ENCODE measurements around the gene HPCAL1.

HPCAL1 gene

GRCh38 chr2:10380048-10380926 lies 77.6 kb downstream of the HPCAL1 start:
- Histone ChIP-seq H3K4me1 (ENCODE audit: control insufficient read depth, insufficient read depth, low read length) (peaks cover 25% of the 10 kb centered on the region), H3K9me3 (ENCODE audit: control insufficient read depth, insufficient read depth, low read length) (no peaks in the 10 kb centered on the region), H3K27me3 (ENCODE audit: control insufficient read depth, insufficient read depth, low read length) (no peaks in the 10 kb centered on the region), H3K4me3 (ENCODE audit: low read depth, low read length) (no peak overlapping the region), H3K36me3 (ENCODE audit: control insufficient read depth, insufficient read depth, low read length) (no peaks in the 10 kb centered on the region), H3K9ac (ENCODE audit: low read depth, low read length) (no peak overlapping the region), H3K27ac (ENCODE audit: low read depth, low read length) (no peak overlapping the region)

GRCh38 chr2:10381997-10382353 lies 79.3 kb downstream of the HPCAL1 start:
- peaks cover 17% of the 10 kb centered on the region for H3K4me1 ChIP-seq (ENCODE audit: control insufficient read depth, insufficient read depth, low read length)
- peak overlapping the region; percentile 73 for H3K27ac ChIP-seq (ENCODE audit: low read depth, low read length)

GRCh38 chr2:10382354-10383061 lies 79.8 kb downstream of the HPCAL1 start:
- no peaks in the 10 kb centered on the region for H3K9me3 ChIP-seq (ENCODE audit: control insufficient read depth, insufficient read depth, low read length)
- H3K27ac ChIP-seq (ENCODE audit: low read depth, low read length): peak overlapping the region; percentile 73
- peaks cover 17% of the 10 kb centered on the region for H3K4me1 ChIP-seq (ENCODE audit: control insufficient read depth, insufficient read depth, low read length)
- H3K4me3 ChIP-seq (ENCODE audit: low read depth, low read length): no peak overlapping the region
- no peaks in the 10 kb centered on the region for H3K36me3 ChIP-seq (ENCODE audit: control insufficient read depth, insufficient read depth, low read length)
- no peak overlapping the region for H3K9ac ChIP-seq (ENCODE audit: low read depth, low read length)
- no peaks in the 10 kb centered on the region for H3K27me3 ChIP-seq (ENCODE audit: control insufficient read depth, insufficient read depth, low read length)

More at GRCh38 chr2:10381997-10382353, 79.3 kb downstream of the HPCAL1 start:
- H3K27me3 ChIP-seq (ENCODE audit: control insufficient read depth, insufficient read depth, low read length): no peaks in the 10 kb centered on the region
- no peaks in the 10 kb centered on the region for H3K36me3 ChIP-seq (ENCODE audit: control insufficient read depth, insufficient read depth, low read length)
- no peaks in the 10 kb centered on the region for H3K9me3 ChIP-seq (ENCODE audit: control insufficient read depth, insufficient read depth, low read length)
- no peak overlapping the region for H3K4me3 ChIP-seq (ENCODE audit: low read depth, low read length)
- H3K9ac ChIP-seq (ENCODE audit: low read depth, low read length): no peak overlapping the region

GRCh38 chr2:10383960-10384734 lies 81.4 kb downstream of the HPCAL1 start:
- no peak overlapping the region for H3K9ac ChIP-seq (ENCODE audit: low read depth, low read length)
- no peak overlapping the region for H3K27ac ChIP-seq (ENCODE audit: low read depth, low read length)
- peaks cover 17% of the 10 kb centered on the region for H3K4me1 ChIP-seq (ENCODE audit: control insufficient read depth, insufficient read depth, low read length)
- no peaks in the 10 kb centered on the region for H3K9me3 ChIP-seq (ENCODE audit: control insufficient read depth, insufficient read depth, low read length)
- H3K36me3 ChIP-seq (ENCODE audit: control insufficient read depth, insufficient read depth, low read length): no peaks in the 10 kb centered on the region
- no peaks in the 10 kb centered on the region for H3K27me3 ChIP-seq (ENCODE audit: control insufficient read depth, insufficient read depth, low read length)
- H3K4me3 ChIP-seq (ENCODE audit: low read depth, low read length): no peak overlapping the region

- H3K4me1 ChIP-seq (ENCODE audit: control insufficient read depth, insufficient read depth, low read length): peaks cover 17% of the 10 kb centered on the region
- H3K36me3 ChIP-seq (ENCODE audit: control insufficient read depth, insufficient read depth, low read length): no peaks in the 10 kb centered on the region
- H3K9ac ChIP-seq (ENCODE audit: low read depth, low read length): no peak overlapping the region
- H3K4me3 ChIP-seq (ENCODE audit: low read depth, low read length): no peak overlapping the region
- no peak overlapping the region for H3K27ac ChIP-seq (ENCODE audit: low read depth, low read length)
- H3K9me3 ChIP-seq (ENCODE audit: control insufficient read depth, insufficient read depth, low read length): no peaks in the 10 kb centered on the region
- no peaks in the 10 kb centered on the region for H3K27me3 ChIP-seq (ENCODE audit: control insufficient read depth, insufficient read depth, low read length)
These were observed 82.8 kb downstream of the HPCAL1 start for GRCh38 chr2:10385501-10385900.

GRCh38 chr2:10385933-10386773 lies 83.4 kb downstream of the HPCAL1 start:
- no peaks in the 10 kb centered on the region for H3K9me3 ChIP-seq (ENCODE audit: control insufficient read depth, insufficient read depth, low read length)
- no peaks in the 10 kb centered on the region for H3K36me3 ChIP-seq (ENCODE audit: control insufficient read depth, insufficient read depth, low read length)
- no peak overlapping the region for H3K4me3 ChIP-seq (ENCODE audit: low read depth, low read length)
- H3K4me1 ChIP-seq (ENCODE audit: control insufficient read depth, insufficient read depth, low read length): peaks cover 16% of the 10 kb centered on the region
- H3K27ac ChIP-seq (ENCODE audit: low read depth, low read length): no peak overlapping the region
- no peak overlapping the region for H3K9ac ChIP-seq (ENCODE audit: low read depth, low read length)
- H3K27me3 ChIP-seq (ENCODE audit: control insufficient read depth, insufficient read depth, low read length): no peaks in the 10 kb centered on the region

GRCh38 chr2:10387033-10387432 lies 84.3 kb downstream of the HPCAL1 start:
- no peaks in the 10 kb centered on the region for H3K36me3 ChIP-seq (ENCODE audit: control insufficient read depth, insufficient read depth, low read length)
- H3K4me3 ChIP-seq (ENCODE audit: low read depth, low read length): no peak overlapping the region
- H3K27me3 ChIP-seq (ENCODE audit: control insufficient read depth, insufficient read depth, low read length): no peaks in the 10 kb centered on the region
- no peak overlapping the region for H3K9ac ChIP-seq (ENCODE audit: low read depth, low read length)
- H3K27ac ChIP-seq (ENCODE audit: low read depth, low read length): no peak overlapping the region
- no peaks in the 10 kb centered on the region for H3K9me3 ChIP-seq (ENCODE audit: control insufficient read depth, insufficient read depth, low read length)
- H3K4me1 ChIP-seq (ENCODE audit: control insufficient read depth, insufficient read depth, low read length): peaks cover 8% of the 10 kb centered on the region

GRCh38 chr2:10388954-10389560 lies 86.4 kb downstream of the HPCAL1 start:
- Histone ChIP-seq H3K27ac (ENCODE audit: low read depth, low read length) (no peak overlapping the region), H3K4me3 (ENCODE audit: low read depth, low read length) (no peak overlapping the region), H3K36me3 (ENCODE audit: control insufficient read depth, insufficient read depth, low read length) (no peaks in the 10 kb centered on the region), H3K4me1 (ENCODE audit: control insufficient read depth, insufficient read depth, low read length) (peaks cover 13% of the 10 kb centered on the region), H3K9ac (ENCODE audit: low read depth, low read length) (no peak overlapping the region), H3K27me3 (ENCODE audit: control insufficient read depth, insufficient read depth, low read length) (no peaks in the 10 kb centered on the region), H3K9me3 (ENCODE audit: control insufficient read depth, insufficient read depth, low read length) (no peaks in the 10 kb centered on the region)

GRCh38 chr2:10389573-10389972 lies 86.9 kb downstream of the HPCAL1 start:
- H3K27me3 ChIP-seq (ENCODE audit: control insufficient read depth, insufficient read depth, low read length): no peaks in the 10 kb centered on the region
- no peak overlapping the region for H3K4me3 ChIP-seq (ENCODE audit: low read depth, low read length)
- no peaks in the 10 kb centered on the region for H3K36me3 ChIP-seq (ENCODE audit: control insufficient read depth, insufficient read depth, low read length)
- H3K27ac ChIP-seq (ENCODE audit: low read depth, low read length): no peak overlapping the region
- H3K9me3 ChIP-seq (ENCODE audit: control insufficient read depth, insufficient read depth, low read length): no peaks in the 10 kb centered on the region
- peaks cover 13% of the 10 kb centered on the region for H3K4me1 ChIP-seq (ENCODE audit: control insufficient read depth, insufficient read depth, low read length)
- H3K9ac ChIP-seq (ENCODE audit: low read depth, low read length): no peak overlapping the region

- Histone ChIP-seq H3K9ac (ENCODE audit: low read depth, low read length) (no peak overlapping the region), H3K36me3 (ENCODE audit: control insufficient read depth, insufficient read depth, low read length) (no peaks in the 10 kb centered on the region), H3K9me3 (ENCODE audit: control insufficient read depth, insufficient read depth, low read length) (no peaks in the 10 kb centered on the region), H3K27ac (ENCODE audit: low read depth, low read length) (no peak overlapping the region), H3K27me3 (ENCODE audit: control insufficient read depth, insufficient read depth, low read length) (no peaks in the 10 kb centered on the region), H3K4me1 (ENCODE audit: control insufficient read depth, insufficient read depth, low read length) (peaks cover 13% of the 10 kb centered on the region), H3K4me3 (ENCODE audit: low read depth, low read length) (no peak overlapping the region)
These were observed 87.7 kb downstream of the HPCAL1 start for GRCh38 chr2:10390369-10390801.
